ENCODE measurements around the gene DNPEP. TPM values are rescaled to one million over a fixed set of nuclear protein-coding genes. Genes with fewer than 3 reads are reported as not detected.

DNPEP gene
- total and polyA plus RNA-seq, 2 donors (not counting 1 experiment from before 2014, with no cell fraction given) = 82.6 to 91.7 TPM

- no peak overlapping the region for H3K27ac Mint-ChIP-seq
- H3K9me3 ChIP-seq (ENCODE audit: control extremely low read depth in 1 of 3, control insufficient read depth in 2 of 3, insufficient read depth in 1 of 3, low read length in 2 of 3) = no peaks in the 10 kb centered on the region
- ATAC-seq (ENCODE audit: low read depth) = no peak
- no peak overlapping the region for H3K4me3 Mint-ChIP-seq
- H3K36me3 ChIP-seq (replicated peaks in 1 of 2; ENCODE audit: control extremely low read depth in 1 of 2, control insufficient read depth in 1 of 2, extremely low read depth in 1 of 2, insufficient read depth in 2 of 2, low read length in 1 of 2) = no peaks in the 10 kb centered on the region
- H2AFZ ChIP-seq (ENCODE audit: insufficient read depth, low read depth, low read length, poor library complexity, severe bottlenecking) = no peak overlapping the region
- POLR2A ChIA-PET = no interaction called here
- H3K27ac ChIP-seq (ENCODE audit: low read length in 2 of 2) = no peak overlapping the region
- no peaks in the 10 kb centered on the region for H3K4me1 ChIP-seq (ENCODE audit: control insufficient read depth in 2 of 2, insufficient read depth in 2 of 2, low read length in 2 of 2)
- DNase-seq = no peak
- no peaks in the 10 kb centered on the region for H3K9me3 Mint-ChIP-seq (ENCODE audit: insufficient read depth)
- peaks cover 28% of the 10 kb centered on the region for H3K27me3 Mint-ChIP-seq
- TF ChIP-seq EZH2 (IDR thresholded peaks at IDR 0.05; ENCODE audit: borderline replicate concordance, insufficient read depth, low read depth, low read length, poor library complexity, severe bottlenecking) (no peak), CTCF (IDR thresholded peaks at IDR 0.05) (no peak)
- CTCF ChIA-PET = no interaction called here
- H3K4me2 ChIP-seq (replicated peaks; ENCODE audit: low read depth, low read length, poor library complexity, severe bottlenecking) = no peak overlapping the region
- no peaks in the 10 kb centered on the region for H3K4me1 Mint-ChIP-seq
- H3K27me3 ChIP-seq (replicated peaks in 1 of 4; ENCODE audit: control extremely low read depth in 1 of 4, control insufficient read depth in 3 of 4, insufficient read depth in 4 of 4, low read length in 3 of 4) = peaks cover 0 to 8% (median 0%) of the 10 kb centered on the region in 4 experiments
- no peak overlapping the region for H3K9ac ChIP-seq (ENCODE audit: low read length)
- no peak overlapping the region for H3K4me3 ChIP-seq (ENCODE audit: control extremely low read depth in 1 of 5, extremely low read depth in 1 of 5, insufficient read depth in 1 of 5, low read depth in 2 of 5, low read length in 4 of 5)
- H4K20me1 ChIP-seq (ENCODE audit: control insufficient read depth, insufficient read depth, low read length, poor library complexity, severe bottlenecking) = no peaks in the 10 kb centered on the region
- H3K79me2 ChIP-seq (ENCODE audit: control insufficient read depth, insufficient read depth, low read length) = no peaks in the 10 kb centered on the region
- whole genome bisulfite sequencing (ENCODE audit: insufficient coverage) = 64% methylated on average over 2 of the region's 7 CpGs
- intact Hi-C loops (cut with micrococcal nuclease) = no loop called here
Measured at GRCh38 chr2:219426534-219427136, 38.9 kb upstream of the DNPEP start.

- no peak overlapping the region for H3K27ac ChIP-seq (ENCODE audit: low read length in 2 of 2)
- H4K20me1 ChIP-seq (ENCODE audit: control insufficient read depth, insufficient read depth, low read length, poor library complexity, severe bottlenecking) = no peaks in the 10 kb centered on the region
- H3K4me2 ChIP-seq (replicated peaks; ENCODE audit: low read depth, low read length, poor library complexity, severe bottlenecking) = no peak overlapping the region
- no peak for TF ChIP-seq EZH2 (IDR thresholded peaks at IDR 0.05; ENCODE audit: borderline replicate concordance, insufficient read depth, low read depth, low read length, poor library complexity, severe bottlenecking)
- no peak for TF ChIP-seq CTCF (IDR thresholded peaks at IDR 0.05)
- H3K36me3 ChIP-seq (replicated peaks in 1 of 2; ENCODE audit: control extremely low read depth in 1 of 2, control insufficient read depth in 1 of 2, extremely low read depth in 1 of 2, insufficient read depth in 2 of 2, low read length in 1 of 2) = no peaks in the 10 kb centered on the region
- ATAC-seq (ENCODE audit: low read depth) (no peak), DNase-seq (no peak)
- no peaks in the 10 kb centered on the region for H3K4me1 ChIP-seq (ENCODE audit: control insufficient read depth in 2 of 2, insufficient read depth in 2 of 2, low read length in 2 of 2)
- POLR2A ChIA-PET = no interaction called here
- CTCF ChIA-PET = no interaction called here
- 83% methylated on average over 6 of the region's 7 CpGs for WGBS (ENCODE audit: insufficient coverage)
- Mint-ChIP-seq H3K4me3 (no peak overlapping the region), H3K4me1 (no peaks in the 10 kb centered on the region), H3K27me3 (peaks cover 31% of the 10 kb centered on the region), H3K9me3 (ENCODE audit: insufficient read depth) (no peaks in the 10 kb centered on the region), H3K27ac (peak overlapping the region; percentile 17)
- no peak overlapping the region for H2AFZ ChIP-seq (ENCODE audit: insufficient read depth, low read depth, low read length, poor library complexity, severe bottlenecking)
- H3K9ac ChIP-seq (ENCODE audit: low read length) = no peak overlapping the region
- H3K9me3 ChIP-seq (ENCODE audit: control extremely low read depth in 1 of 3, control insufficient read depth in 2 of 3, insufficient read depth in 1 of 3, low read length in 2 of 3) = no peaks in the 10 kb centered on the region
- no peak overlapping the region for H3K4me3 ChIP-seq (ENCODE audit: control extremely low read depth in 1 of 5, extremely low read depth in 1 of 5, insufficient read depth in 1 of 5, low read depth in 2 of 5, low read length in 4 of 5)
- H3K79me2 ChIP-seq (ENCODE audit: control insufficient read depth, insufficient read depth, low read length) = no peaks in the 10 kb centered on the region
- intact Hi-C loops (cut with micrococcal nuclease) = no loop called here
- peaks cover 0 to 12% (median 0%) of the 10 kb centered on the region in 4 experiments for H3K27me3 ChIP-seq (replicated peaks in 1 of 4; ENCODE audit: control extremely low read depth in 1 of 4, control insufficient read depth in 3 of 4, insufficient read depth in 4 of 4, low read length in 3 of 4)
Measured at GRCh38 chr2:219426068-219426443, 38.3 kb upstream of the DNPEP start.

Measured in B cell (primary cell).